Kidney epithelial cell (primary cell): ENCODE data around the gene GNAO1. TPM values are rescaled to one million over a fixed set of nuclear protein-coding genes. Genes with fewer than 3 reads are reported as not detected.

Experiments used
- DNase-seq: peaks from one replicate; pipeline ENCODE4 v3.0.0-alpha.2; 2010; ENCODE audit warnings: low read depth
- H3K27me3 ChIP-seq: 2 replicates; pipeline ENCODE4 v1.6.0; 2011; ENCODE audit warnings: low read length; ENCODE audit not compliant: control insufficient read depth, insufficient read depth
- H3K36me3 ChIP-seq: 2 replicates; pipeline ENCODE4 v1.5.1; 2011; ENCODE audit warnings: low read length; ENCODE audit not compliant: control insufficient read depth, insufficient read depth
- H3K4me3 ChIP-seq: 2 replicates; pipeline ENCODE4 v1.5.1; 2011; ENCODE audit warnings: low read depth, mild to moderate bottlenecking, control low read depth, low read length
- CTCF ChIP-seq: IDR thresholded peaks from 2 replicates; pipeline ENCODE4 v1.5.1; 2011; ENCODE audit warnings: mild to moderate bottlenecking, moderate library complexity, low read length, control low read depth, inconsistent platforms; ENCODE audit not compliant: insufficient read depth, poor library complexity, severe bottlenecking
- total RNA-seq: library from RNA; depleted of rRNA; stranded (reverse); fragments of >200 nt; gene quantifications from 2 replicates; pipeline ENCODE4 v1.2.3, GENCODE V29; 2015

Gene GNAO1
- total RNA-seq, 1 donor from 2014 or later = 5.7 TPM

- no peak for DNase-seq
- H3K4me3 ChIP-seq = no peak overlapping the region
- H3K36me3 ChIP-seq = no peaks in the 10 kb centered on the region
- TF ChIP-seq CTCF = no peak
- peaks cover 2% of the 10 kb centered on the region for H3K27me3 ChIP-seq
Measured at GRCh38 chr16:56309008-56309407, 117.7 kb downstream of the GNAO1 start.

- TF ChIP-seq CTCF = no peak
- Histone ChIP-seq H3K27me3 (peaks cover 2% of the 10 kb centered on the region), H3K36me3 (no peaks in the 10 kb centered on the region), H3K4me3 (no peak overlapping the region)
- DNase-seq = no peak
Measured at GRCh38 chr16:56310690-56311089, 119.4 kb downstream of the GNAO1 start.

GRCh38 chr16:56311208-56312027 is 120.1 kb downstream of the GNAO1 start:
- peak; percentile 14 for TF ChIP-seq CTCF
- no peak for DNase-seq
- Histone ChIP-seq H3K27me3 (peaks cover 2% of the 10 kb centered on the region), H3K36me3 (no peaks in the 10 kb centered on the region), H3K4me3 (no peak overlapping the region)

GRCh38 chr16:56312028-56312300 is 120.7 kb downstream of the GNAO1 start:
- Histone ChIP-seq H3K4me3 (no peak overlapping the region), H3K36me3 (no peaks in the 10 kb centered on the region), H3K27me3 (peaks cover 2% of the 10 kb centered on the region)
- no peak for DNase-seq
- TF ChIP-seq CTCF = no peak

GRCh38 chr16:56312556-56312955 is 121.3 kb downstream of the GNAO1 start:
- no peak for DNase-seq
- Histone ChIP-seq H3K27me3 (peaks cover 2% of the 10 kb centered on the region), H3K36me3 (no peaks in the 10 kb centered on the region), H3K4me3 (no peak overlapping the region)
- TF ChIP-seq CTCF = no peak
